K562 (cell line): ENCODE measurements around the gene DET1. TPM values are rescaled to one million over a fixed set of nuclear protein-coding genes. Genes with fewer than 3 reads are reported as not detected.

Experiments used
- ATAC-seq: fragments of 200-7000 bp; cut with Tn5 transposase; 3 replicates; pipeline ENCODE4 v1.9.1; 2020; ENCODE audit warnings: moderate library complexity
- BruUV-seq: library from RNA; stranded (reverse); fragments of 400-500 nt; replicated peaks from 2 replicates; lab custom pipeline; 2021; lab: Mats Ljungman, UMichigan
- CTCF ChIA-PET: fragments of 300-600 bp; formaldehyde crosslinking; extraction: SDS; loops from one replicate; lab custom pipeline; 2021; ENCODE audit warnings: low intra/inter-chr PET ratio; lab: Yijun Ruan, JAX
- POLR2A ChIA-PET: fragments of 300-600, 350-650 bp; sonication (Branson Sonifier 250); formaldehyde crosslinking; extraction: SDS; loops from one replicate; lab custom pipeline; 2021; ENCODE audit warnings: antibody characterized with exemption, inconsistent platforms; lab: Yijun Ruan, JAX
- DNase-seq, 4 experiments: peaks; one replicate each; pipeline versions ENCODE4 v3.0.0 to v3.0.0-alpha.2; 2011 to 2018; ENCODE audit warnings: low spot score in 3 of 4, mixed read lengths in 3 of 4; ENCODE audit errors: extremely low read depth in 1 of 4
- FAIRE-seq: peaks from 2 replicates; lab custom pipeline; 2011; peaks lifted over from hg19 to GRCh38; lab: Jason Lieb, UNC
- H2AFZ ChIP-seq: 2 replicates; pipeline ENCODE4 v1.6.0; 2011; ENCODE audit warnings: low read depth, low read length, control low read depth, inconsistent platforms
- H3K27ac ChIP-seq: fragments of 200-600 bp; 3 replicates; pipeline ENCODE4 v1.8.0; 2011; ENCODE audit warnings: low read depth, mild to moderate bottlenecking, control low read depth, inconsistent platforms, low read length, moderate library complexity, mixed read lengths; ENCODE audit errors: extremely low read depth
- H3K27me3 ChIP-seq, 2 experiments: fragments of 300-600 bp in 1 of 2; 2 replicates in 1 of 2; 3 replicates in 1 of 2; pipeline versions ENCODE4 v1.6.0 to v1.8.0; 2011; ENCODE audit warnings: inconsistent platforms in 2 of 2, low read length in 2 of 2, mild to moderate bottlenecking in 1 of 2, mixed read lengths in 1 of 2, moderate library complexity in 1 of 2; ENCODE audit not compliant: control insufficient read depth in 2 of 2, insufficient read depth in 2 of 2
- H3K36me3 ChIP-seq: fragments of 300-600 bp; 3 replicates; pipeline ENCODE4 v1.8.0; 2011; ENCODE audit warnings: mild to moderate bottlenecking, low read length, inconsistent platforms; ENCODE audit not compliant: control insufficient read depth, insufficient read depth
- H3K4me1 ChIP-seq, 2 experiments: fragments of 200-600 bp in 1 of 2; replicated peaks in 1 of 2; 2 replicates in 1 of 2; 3 replicates in 1 of 2; pipeline versions ENCODE4 v1.5.1 to v1.8.0; 2011; ENCODE audit warnings: inconsistent platforms in 2 of 2, low read length in 2 of 2, mild to moderate bottlenecking in 1 of 2, mixed read lengths in 1 of 2, moderate library complexity in 1 of 2; ENCODE audit not compliant: control insufficient read depth in 2 of 2, insufficient read depth in 2 of 2
- H3K4me2 ChIP-seq: 2 replicates; pipeline ENCODE4 v1.6.1; 2011; ENCODE audit warnings: low read length, control low read depth, inconsistent platforms, mixed read lengths; ENCODE audit not compliant: insufficient read depth
- H3K4me3 ChIP-seq: fragments of 200-600 bp; sonication (generic), shearing (Covaris generic); 2 replicates; pipeline ENCODE4 v1.5.1; 2016; ENCODE audit warnings: control low read depth, inconsistent platforms
- H3K79me2 ChIP-seq: fragments of 200-600 bp; 3 replicates; pipeline ENCODE4 v1.8.0; 2011; ENCODE audit warnings: low read length, inconsistent platforms; ENCODE audit not compliant: control insufficient read depth, insufficient read depth
- H3K9ac ChIP-seq, 2 experiments: 2 replicates each; pipeline versions ENCODE4 v1.6.0 to v1.6.1; 2011; ENCODE audit warnings: low read depth in 2 of 2, low read length in 2 of 2, control low read depth in 1 of 2, inconsistent platforms in 1 of 2, mild to moderate bottlenecking in 1 of 2, mixed read lengths in 1 of 2; ENCODE audit not compliant: insufficient read depth in 1 of 2
- H3K9me1 ChIP-seq: one replicate; pipeline ENCODE4 v1.6.0; 2011; ENCODE audit warnings: inconsistent platforms, mild to moderate bottlenecking, low read length, moderate library complexity; ENCODE audit not compliant: control insufficient read depth, insufficient read depth
- H3K9me3 ChIP-seq: replicated peaks from 2 replicates; pipeline ENCODE4 v1.5.1; 2011; ENCODE audit warnings: low read depth, low read length, inconsistent platforms; ENCODE audit not compliant: control insufficient read depth, insufficient read depth
- H4K20me1 ChIP-seq: replicated peaks from 2 replicates; pipeline ENCODE4 v1.6.1; 2011; ENCODE audit warnings: low read length, inconsistent platforms, mixed read lengths; ENCODE audit not compliant: control insufficient read depth, insufficient read depth
- HCFC1 ChIP-seq: IDR thresholded peaks from 2 replicates; pipeline ENCODE4 v1.6.1; 2012; ENCODE audit warnings: low read depth, low read length, improper control_type of control experiment
- MYNN ChIP-seq, 2 experiments: sonication (generic); formaldehyde crosslinking in 1 of 2; IDR thresholded peaks; 2 replicates each; pipeline versions ENCODE4 v1.5.0 to v1.6.1; 2016 to 2020; ENCODE audit warnings: antibody characterized with exemption in 1 of 2, missing genetic modification reagents in 1 of 2
- RFX7 ChIP-seq: fragments of 250-450 bp; sonication (Bioruptor Pico); IDR thresholded peaks from 2 replicates; pipeline ENCODE4 v1.5.1; 2021; ENCODE audit warnings: mild to moderate bottlenecking
- SMARCE1 ChIP-seq: fragments of 450-650 bp; IDR thresholded peaks from 2 replicates; pipeline ENCODE4 v1.7.1; 2016; ENCODE audit warnings: mild to moderate bottlenecking
- ZNF224 ChIP-seq: sonication (generic); formaldehyde crosslinking; IDR thresholded peaks from 2 replicates; pipeline ENCODE4 v1.8.0; 2022; ENCODE audit warnings: mild to moderate bottlenecking, missing genetic modification reagents
- ZNF589 ChIP-seq: fragments of 200-800 bp; sonication (Bioruptor generic); IDR thresholded peaks from 2 replicates; pipeline ENCODE4 v1.6.1; 2016; ENCODE audit warnings: low read depth, missing genetic modification characterization, missing compliant biosample characterization
- WGBS: fragments of 100-300 bp; shearing (Covaris generic); methylation state at CpG from one replicate; pipeline ENCODE4 v1.1.6; 2016; ENCODE audit warnings: low coverage, mixed read lengths; ENCODE audit not compliant: insufficient coverage; ENCODE audit errors: missing lambda C conversion rate; 5-methylcytosine and 5-hydroxymethylcytosine counted together
- in situ Hi-C: fragments of 300-500 bp; cut with MboI; formaldehyde crosslinking; loops from 4 replicates; pipeline ENCODE4 v1.15.0; 2018; ENCODE audit warnings: inconsistent platforms, mixed read lengths
- intact Hi-C: fragments of 100-400 bp; cut with micrococcal nuclease; formaldehyde crosslinking; loops from 2 replicates; pipeline ENCODE4 v1.14.2; 2022
- polyA plus RNA-seq, 8 experiments: library from polyadenylated mRNA; depleted of rRNA in 4 of 8; stranded (reverse) in 5 of 8; unstranded in 3 of 8; fragments of >200 nt; fragmentation: Nextera tagmentation in 2 of 8; fragmentation: Illumina TruSeq in 1 of 8; extraction: Ambion mirVana in 2 of 8; extraction: Trizol in 1 of 8; gene quantifications; 2 replicates each; pipeline versions ENCODE4 v1.2.1 to v1.2.3, GENCODE V29; 2011 to 2014; ENCODE audit warnings: inconsistent platforms in 1 of 8, missing spikeins in 1 of 8
- total RNA-seq, 7 experiments: library from RNA; depleted of rRNA in 6 of 7; stranded (reverse); fragments of >200 nt in 6 of 7; fragmentation: Illumina TruSeq in 2 of 7; extraction: Trizol in 2 of 7; gene quantifications; 2 replicates each; pipeline versions ENCODE4 v1.2.1 to v1.2.3, GENCODE V29; 2011 to 2021; ENCODE audit warnings: low replicate concordance in 1 of 7

DET1 gene
- total and polyA plus RNA-seq, 9 of the 15 experiments (the other 6 are each of a cell fraction or from before 2014, with no cell fraction given) = 4.2 to 8.1 (median 6.0) TPM

- no peak for TF ChIP-seq ZNF589 (CRISPR knock-in tag)
Measured at GRCh38 chr15:88571153-88571851, 24.8 kb upstream of the DET1 start (continued).

GRCh38 chr15:88568589-88568988, 22.1 kb upstream of the DET1 start:
- BruUV-seq = no TSS peak
- ATAC-seq = no peak

More at GRCh38 chr15:88568589-88568988, 22.1 kb upstream of the DET1 start:
- H3K79me2 ChIP-seq = no peaks in the 10 kb centered on the region
- intact Hi-C loops = loop anchor here (5.0 kb wide), 1 partner anchor 34 kb away; no protein-coding TSS in a partner anchor
- no peak overlapping the region for H3K4me3 ChIP-seq
- 0 out of 2 replicates have a peak, but pooled peaks cover 6% of the 10 kb centered on the region for H4K20me1 ChIP-seq
- 30% methylated on average over 6 of the region's 6 CpGs for WGBS
- CTCF ChIA-PET = no interaction called here
- TF ChIP-seq ZNF224 (CRISPR knock-in tag) = no peak
- no peak for TF ChIP-seq RFX7 (CRISPR knock-in tag)
- no peak for TF ChIP-seq SMARCE1
- TF ChIP-seq HCFC1 = no peak
- TF ChIP-seq MYNN (IDR thresholded peaks at IDR 0.05) = peak; percentile 84
- no peak for TF ChIP-seq MYNN (CRISPR knock-in tag; IDR thresholded peaks at IDR 0.05)
- H2AFZ ChIP-seq = no peak overlapping the region
- no peak overlapping the region for H3K4me2 ChIP-seq
- H3K27me3 ChIP-seq = peaks cover 0 to 1% of the 10 kb centered on the region in 2 experiments; a peak in 2 of 5 replicates
- POLR2A ChIA-PET = no interaction called here
- no peaks in the 10 kb centered on the region for H3K36me3 ChIP-seq
- in situ Hi-C loops = no loop called here
- H3K9me3 ChIP-seq = no peaks in the 10 kb centered on the region
- no peaks in the 10 kb centered on the region for H3K9me1 ChIP-seq
- no peak overlapping the region for H3K9ac ChIP-seq
- peaks cover 10 to 18% of the 10 kb centered on the region in 2 experiments for H3K4me1 ChIP-seq
- DNase-seq (no peak), FAIRE-seq (no peak)
- H3K27ac ChIP-seq = no peak overlapping the region
